K562 (cell line): Measurements from ENCODE around the gene PCK1. TPM values are rescaled to one million over a fixed set of nuclear protein-coding genes. Genes with fewer than 3 reads are reported as not detected.

Experiments
- ATF1 ChIP-seq, 2 experiments: fragments of 450-650 bp in 1 of 2; IDR thresholded peaks; 2 replicates each; pipeline ENCODE4 v1.6.1; 2016; ENCODE audit warnings: missing compliant biosample characterization in 1 of 2, missing genetic modification characterization in 1 of 2
- CUX1 ChIP-seq: fragments of 200-800 bp; sonication (Bioruptor generic); IDR thresholded peaks from 2 replicates; pipeline ENCODE4 v1.6.1; 2016; ENCODE audit warnings: missing genetic modification characterization, missing compliant biosample characterization
- EZH2 ChIP-seq: IDR thresholded peaks from 2 replicates; pipeline ENCODE4 v1.6.1; 2012; ENCODE audit warnings: low read depth, mild to moderate bottlenecking, inconsistent platforms, low read length, borderline replicate concordance
- HDAC3 ChIP-seq: fragments of 450-650 bp; IDR thresholded peaks from 2 replicates; pipeline ENCODE4 v1.6.1; 2018; ENCODE audit warnings: borderline replicate concordance, mild to moderate bottlenecking, moderate library complexity; ENCODE audit not compliant: partially characterized antibody
- HDAC6 ChIP-seq: IDR thresholded peaks from 2 replicates; pipeline ENCODE4 v1.6.1; 2012; ENCODE audit warnings: low read depth, mild to moderate bottlenecking, control low read depth, inconsistent platforms, low read length, moderate library complexity
- HEY1 ChIP-seq: fragments of 250-450 bp; sonication (Bioruptor Pico); IDR thresholded peaks from 2 replicates; pipeline ENCODE4 v1.5.0; 2020; ENCODE audit warnings: mild to moderate bottlenecking, moderate library complexity, borderline replicate concordance
- HLTF ChIP-seq: fragments of 450-650 bp; IDR thresholded peaks from 2 replicates; pipeline ENCODE4 v1.6.1; 2016
- KAT2B ChIP-seq: IDR thresholded peaks from one replicate; pipeline ENCODE4 v1.6.1; 2012; ENCODE audit warnings: low read depth, mild to moderate bottlenecking, control low read depth, inconsistent platforms, low read length, moderate library complexity
- MGA ChIP-seq: fragments of 450-650 bp; IDR thresholded peaks from 2 replicates; pipeline ENCODE4 v1.6.1; 2016; ENCODE audit warnings: mild to moderate bottlenecking, moderate library complexity
- MXI1 ChIP-seq: IDR thresholded peaks from 2 replicates; pipeline ENCODE4 v1.6.1; 2011; ENCODE audit warnings: low read depth, mild to moderate bottlenecking, improper control_type of control experiment, low read length
- PRMT5 ChIP-seq: sonication (generic); formaldehyde crosslinking; IDR thresholded peaks from 2 replicates; pipeline ENCODE4 v1.5.0; 2020; ENCODE audit warnings: missing genetic modification reagents
- ZNF561 ChIP-seq: fragments of 450-650 bp; formaldehyde crosslinking; conservative IDR thresholded peaks from 2 replicates; pipeline ENCODE4 v1.4.0; 2020; ENCODE audit warnings: mild to moderate bottlenecking, moderate library complexity
- ZSCAN32 ChIP-seq: fragments of 450-650 bp; formaldehyde crosslinking; IDR thresholded peaks from 2 replicates; pipeline ENCODE4 v1.4.0; 2020; ENCODE audit warnings: mild to moderate bottlenecking, moderate library complexity
- polyA plus RNA-seq, 8 experiments: library from polyadenylated mRNA; depleted of rRNA in 4 of 8; stranded (reverse) in 5 of 8; unstranded in 3 of 8; fragments of >200 nt; fragmentation: Nextera tagmentation in 2 of 8; fragmentation: Illumina TruSeq in 1 of 8; extraction: Ambion mirVana in 2 of 8; extraction: Trizol in 1 of 8; gene quantifications; 2 replicates each; pipeline versions ENCODE4 v1.2.1 to v1.2.3, GENCODE V29; 2011 to 2014; ENCODE audit warnings: inconsistent platforms in 1 of 8, missing spikeins in 1 of 8
- total RNA-seq, 7 experiments: library from RNA; depleted of rRNA in 6 of 7; stranded (reverse); fragments of >200 nt in 6 of 7; fragmentation: Illumina TruSeq in 2 of 7; extraction: Trizol in 2 of 7; gene quantifications; 2 replicates each; pipeline versions ENCODE4 v1.2.1 to v1.2.3, GENCODE V29; 2011 to 2021; ENCODE audit warnings: low replicate concordance in 1 of 7

Gene PCK1
- total and polyA plus RNA-seq, 9 of the 15 experiments (the other 6 are each of a cell fraction or from before 2014, with no cell fraction given): 0.05 to 0.73 (median 0.15) TPM

- TF ChIP-seq CUX1 (CRISPR knock-in tag) (no peak), PRMT5 (CRISPR knock-in tag) (no peak), EZH2 (no peak), HEY1 (no peak), HDAC6 (no peak), HDAC3 (no peak), MXI1 (no peak), ZNF561 (CRISPR knock-in tag) (no peak), KAT2B (no peak), HLTF (no peak), ZSCAN32 (CRISPR knock-in tag) (no peak), ATF1 (CRISPR knock-in tag; IDR thresholded peaks at IDR 0.05) (no peak), ATF1 (tag; IDR thresholded peaks at IDR 0.05) (no peak), MGA (no peak)
Observed at GRCh38 chr20:57535297-57535696, 25.6 kb upstream of the PCK1 start (continued).
